ENCODE results near the gene MDM1. TPM values are rescaled to one million over a fixed set of nuclear protein-coding genes. Genes with fewer than 3 reads are reported as not detected.

Gene MDM1
- total RNA-seq, 6 donors from 2014 or later, result 3.9 to 29.3 (median 11.0) TPM

- ATAC-seq (ENCODE audit: low FRiP score in 2 of 2) (no peak), DNase-seq (no peak)
- H3K27ac ChIP-seq, result no peak overlapping the region
- H3K9me3 ChIP-seq, result no peaks in the 10 kb centered on the region
- H3K4me3 ChIP-seq, result no peak overlapping the region
- TF ChIP-seq CTCF (IDR thresholded peaks at IDR 0.05) (no peak), EP300 (IDR thresholded peaks at IDR 0.05) (no peak), POLR2AphosphoS5 (IDR thresholded peaks at IDR 0.05) (no peak), POLR2A (IDR thresholded peaks at IDR 0.05) (no peak)
- H3K4me1 ChIP-seq, result no peaks in the 10 kb centered on the region
- H3K36me3 ChIP-seq, result no peaks in the 10 kb centered on the region
- 70 to 81% methylated on average over 6 of the region's 6 CpGs for WGBS, 2 donors
- H3K27me3 ChIP-seq, result no peaks in the 10 kb centered on the region
Measured at GRCh38 chr12:68267892-68268396, 64.2 kb downstream of the MDM1 start.

GRCh38 chr12:68264857-68265256, 67.3 kb downstream of the MDM1 start:
- H3K36me3 ChIP-seq, result no peaks in the 10 kb centered on the region
- TF ChIP-seq POLR2A (IDR thresholded peaks at IDR 0.05) (no peak), POLR2AphosphoS5 (IDR thresholded peaks at IDR 0.05) (no peak), CTCF (IDR thresholded peaks at IDR 0.05) (no peak), EP300 (IDR thresholded peaks at IDR 0.05) (no peak)
- no peak for ATAC-seq (ENCODE audit: low FRiP score in 2 of 2)
- DNase-seq, result no peak
- WGBS, 2 donors, result 81 to 93% methylated on average over 2 of the region's 2 CpGs
- H3K4me3 ChIP-seq, result no peak overlapping the region
- H3K9me3 ChIP-seq, result no peaks in the 10 kb centered on the region
- H3K27ac ChIP-seq, result no peak overlapping the region
- no peaks in the 10 kb centered on the region for H3K27me3 ChIP-seq
- no peaks in the 10 kb centered on the region for H3K4me1 ChIP-seq

- no peak overlapping the region for H3K27ac ChIP-seq
- H3K4me3 ChIP-seq, result no peak overlapping the region
- no peaks in the 10 kb centered on the region for H3K36me3 ChIP-seq
- TF ChIP-seq POLR2A (IDR thresholded peaks at IDR 0.05) (no peak), POLR2AphosphoS5 (IDR thresholded peaks at IDR 0.05) (no peak), CTCF (IDR thresholded peaks at IDR 0.05) (no peak), EP300 (IDR thresholded peaks at IDR 0.05) (no peak)
- no peaks in the 10 kb centered on the region for H3K27me3 ChIP-seq
- 85 to 93% methylated on average over 7 of the region's 7 CpGs for WGBS, 2 donors
- H3K4me1 ChIP-seq, result no peaks in the 10 kb centered on the region
- ATAC-seq (ENCODE audit: low FRiP score in 2 of 2), result peak in 1 of 2 donors; percentile 23
- no peaks in the 10 kb centered on the region for H3K9me3 ChIP-seq
- DNase-seq, result no peak
Measured at GRCh38 chr12:68264158-68264855, 67.9 kb downstream of the MDM1 start.

GRCh38 chr12:68263366-68263765, 68.8 kb downstream of the MDM1 start:
- no peak for DNase-seq
- Histone ChIP-seq H3K4me3 (no peak overlapping the region), H3K4me1 (no peaks in the 10 kb centered on the region), H3K9me3 (no peaks in the 10 kb centered on the region), H3K27ac (no peak overlapping the region), H3K36me3 (no peaks in the 10 kb centered on the region), H3K27me3 (no peaks in the 10 kb centered on the region)
- no peak for ATAC-seq (ENCODE audit: low FRiP score in 2 of 2)
- 79 to 94% methylated on average over 1 of the region's 1 CpG for WGBS, 2 donors
- TF ChIP-seq EP300 (IDR thresholded peaks at IDR 0.05) (no peak), POLR2A (IDR thresholded peaks at IDR 0.05) (no peak), POLR2AphosphoS5 (IDR thresholded peaks at IDR 0.05) (no peak), CTCF (IDR thresholded peaks at IDR 0.05) (no peak)

GRCh38 chr12:68261896-68262295, 70.3 kb downstream of the MDM1 start:
- no peaks in the 10 kb centered on the region for H3K4me1 ChIP-seq
- no peaks in the 10 kb centered on the region for H3K9me3 ChIP-seq
- no peak overlapping the region for H3K4me3 ChIP-seq
- TF ChIP-seq EP300 (IDR thresholded peaks at IDR 0.05), result no peak
- no peak for TF ChIP-seq POLR2A (IDR thresholded peaks at IDR 0.05)
- no peak for TF ChIP-seq CTCF (IDR thresholded peaks at IDR 0.05)
- no peak for TF ChIP-seq POLR2AphosphoS5 (IDR thresholded peaks at IDR 0.05)
- no peaks in the 10 kb centered on the region for H3K36me3 ChIP-seq
- DNase-seq, result no peak
- H3K27ac ChIP-seq, result no peak overlapping the region
- H3K27me3 ChIP-seq, result no peaks in the 10 kb centered on the region
- ATAC-seq (ENCODE audit: low FRiP score in 2 of 2), result no peak

Data from upper lobe of left lung (tissue), 6 donors.